Small intestine (tissue), 7 donors: ENCODE data around the gene TMTC3. TPM values are rescaled to one million over a fixed set of nuclear protein-coding genes. Genes with fewer than 3 reads are reported as not detected.

ENCODE experiments used
- DNase-seq, 2 donors: peaks; one replicate each; pipeline versions ENCODE4 v3.0.0 to v3.0.0-alpha.2; 2013
- FAIRE-seq: peaks from 2 replicates; lab custom pipeline; 2012; peaks lifted over from hg19 to GRCh38; lab: Jason Lieb, UNC
- H3K27ac ChIP-seq, 3 donors: one replicate each; pipeline ENCODE4 v1.5.1; 2013; ENCODE audit warnings: low read length in 2 of 3, mild to moderate bottlenecking in 2 of 3, control low read depth in 1 of 3, inconsistent platforms in 1 of 3, low read depth in 1 of 3, moderate library complexity in 1 of 3
- H3K27me3 ChIP-seq, 3 donors: one replicate each; pipeline ENCODE4 v1.6.1; 2013; ENCODE audit warnings: low read length in 3 of 3, inconsistent platforms in 1 of 3; ENCODE audit not compliant: control insufficient read depth in 3 of 3, insufficient read depth in 3 of 3
- H3K36me3 ChIP-seq, 3 donors: one replicate each; pipeline ENCODE4 v1.6.1; 2013; ENCODE audit warnings: low read length in 3 of 3, inconsistent platforms in 1 of 3, low read depth in 1 of 3, mild to moderate bottlenecking in 1 of 3, moderate library complexity in 1 of 3; ENCODE audit not compliant: control insufficient read depth in 3 of 3, insufficient read depth in 2 of 3
- H3K4me1 ChIP-seq, 3 donors: one replicate each; pipeline ENCODE4 v1.6.1; 2013; ENCODE audit warnings: low read length in 2 of 3, inconsistent platforms in 1 of 3, low read depth in 1 of 3, mild to moderate bottlenecking in 1 of 3, moderate library complexity in 1 of 3; ENCODE audit not compliant: control insufficient read depth in 3 of 3, insufficient read depth in 2 of 3
- H3K4me3 ChIP-seq, 3 donors: one replicate each; pipeline ENCODE4 v1.5.1; 2013; ENCODE audit warnings: low read length in 3 of 3, control low read depth in 1 of 3, inconsistent platforms in 1 of 3, low read depth in 1 of 3, mild to moderate bottlenecking in 1 of 3, moderate library complexity in 1 of 3
- H3K9me3 ChIP-seq, 2 donors: one replicate each; pipeline ENCODE4 v1.6.1; 2013; ENCODE audit warnings: low read depth in 1 of 2, low read length in 1 of 2; ENCODE audit not compliant: control insufficient read depth in 2 of 2, insufficient read depth in 1 of 2
- WGBS, 3 donors: extraction: QIAGEN DNeasy Blood & Tissue Kit; methylation state at CpG; one replicate each; pipeline ENCODE4 v1.1.7; 2013; 5-methylcytosine and 5-hydroxymethylcytosine counted together
- polyA plus RNA-seq, 4 donors: library from polyadenylated mRNA; stranded (reverse) in 3 of 4; unstranded in 1 of 4; fragments of 200-250 nt in 3 of 4; fragments of 120-200 nt in 1 of 4; gene quantifications; one replicate each; pipeline versions ENCODE4 v1.2.1 to v1.2.3, GENCODE V29; 2013
- donor health status: healthy with polysubstance abuse.
- donor health status: control.
- donor health status: control.
- donor health status: Bipolar disorder and iron deficiency.
- donor health status: healthy.

TMTC3 gene
- polyA plus RNA-seq, 4 donors, result 1.9 to 15.1 (median 3.3) TPM

DNA sequence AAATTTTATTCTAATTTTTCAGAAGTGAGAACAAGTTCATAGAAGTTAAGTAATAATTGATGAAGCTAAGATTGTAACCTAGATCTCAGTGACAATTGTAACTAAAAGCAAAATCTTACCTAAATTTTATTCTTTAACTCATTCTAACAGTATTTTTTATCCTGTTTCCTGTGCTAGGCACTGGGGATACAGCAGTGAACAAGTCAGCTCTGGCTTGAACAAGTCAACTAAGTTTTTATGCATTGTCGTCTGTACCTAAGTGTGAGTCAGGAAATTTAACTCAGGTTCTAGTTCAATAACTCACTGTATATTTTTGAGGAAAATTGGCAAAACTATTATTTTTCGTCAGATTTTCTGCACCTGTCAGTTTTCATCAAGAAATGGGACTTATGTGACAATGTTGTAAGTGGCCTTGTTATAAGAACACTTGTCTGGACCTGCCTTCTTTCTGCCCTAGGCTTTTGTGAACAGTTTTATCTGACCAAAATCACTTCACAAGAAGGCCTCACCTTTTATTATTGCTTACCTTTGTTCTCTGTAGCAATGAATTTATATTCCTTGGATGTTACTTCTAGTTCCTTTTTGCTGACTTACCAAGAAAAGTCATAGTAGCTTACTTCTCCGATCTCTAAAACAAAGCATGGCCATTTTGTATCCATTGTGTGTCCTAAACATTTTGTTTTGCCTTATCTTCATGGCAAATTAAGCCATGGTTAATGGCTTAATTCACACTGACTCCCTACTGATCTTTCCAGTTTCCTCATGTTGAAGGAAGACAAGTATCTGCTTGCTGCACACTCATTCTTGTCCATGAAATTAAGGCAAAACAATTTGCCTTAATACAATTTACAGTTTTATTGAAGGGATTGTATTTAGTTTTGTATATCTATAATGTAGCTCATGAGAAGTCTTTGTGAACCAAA, 2.7 kb downstream of the TMTC3 start:
- H3K4me1 ChIP-seq, result peaks cover 2 to 25% (median 6%) of the 10 kb centered on the region in 3 donors
- peak overlapping the region in 2 of 3 donors; percentile 51 to 60 for H3K27ac ChIP-seq
- no peak overlapping the region for H3K4me3 ChIP-seq
- H3K36me3 ChIP-seq, result peaks cover 0 to 4% (median under 1%) of the 10 kb centered on the region in 3 donors
- H3K9me3 ChIP-seq, result no peaks in the 10 kb centered on the region
- FAIRE-seq (no peak), DNase-seq (peak; percentile 54 to 67)
- WGBS, 3 donors, result 55 to 75% (median 56%) methylated on average over 3 of the region's 3 CpGs
- no peaks in the 10 kb centered on the region for H3K27me3 ChIP-seq

GRCh38 chr12:88145567-88146505, 3.7 kb downstream of the TMTC3 start:
- H3K36me3 ChIP-seq, result peaks cover 0 to 4% (median 3%) of the 10 kb centered on the region in 3 donors
- no peak for FAIRE-seq
- peak; percentile 48 for DNase-seq
- H3K27me3 ChIP-seq, result no peaks in the 10 kb centered on the region
- H3K4me1 ChIP-seq, result peaks cover 2 to 25% (median 6%) of the 10 kb centered on the region in 3 donors
- H3K4me3 ChIP-seq, result no peak overlapping the region
- whole genome bisulfite sequencing, 3 donors, result 43 to 68% (median 62%) methylated on average over 5 of the region's 5 CpGs
- no peaks in the 10 kb centered on the region for H3K9me3 ChIP-seq
- peak overlapping the region in 1 of 3 donors; percentile 51 for H3K27ac ChIP-seq

GRCh38 chr12:88150063-88150462, 8.0 kb downstream of the TMTC3 start:
- Histone ChIP-seq H3K4me1 (peaks cover 0 to 11% (median 2%) of the 10 kb centered on the region in 3 donors), H3K27me3 (no peaks in the 10 kb centered on the region), H3K9me3 (no peaks in the 10 kb centered on the region), H3K4me3 (no peak overlapping the region), H3K36me3 (peaks cover 0 to 4% (median 3%) of the 10 kb centered on the region in 3 donors), H3K27ac (no peak overlapping the region)
- DNase-seq, result no peak
- WGBS, 3 donors, result 94 to 99% (median 95%) methylated on average over 2 of the region's 2 CpGs
- no peak for FAIRE-seq

DNA sequence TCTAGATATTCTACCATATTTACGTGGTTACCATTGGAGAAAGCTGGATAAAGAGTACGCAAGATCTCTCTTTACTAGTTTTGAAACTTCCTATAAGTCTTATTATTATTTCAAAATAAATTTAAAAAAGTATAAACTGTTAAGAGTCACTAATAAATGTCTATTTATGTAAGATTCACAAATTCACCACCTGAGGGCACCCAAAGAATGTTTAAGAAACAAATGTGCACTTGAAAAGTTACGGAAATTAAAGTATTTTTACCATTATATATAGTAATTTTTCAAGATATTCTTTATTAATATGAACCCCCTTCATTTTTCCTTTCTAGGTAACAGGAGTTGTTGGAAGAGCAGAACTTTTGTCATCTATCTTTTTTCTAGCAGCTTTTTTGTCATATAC, 11.9 kb downstream of the TMTC3 start:
- WGBS, 3 donors, result 79 to 93% (median 89%) methylated on average over 3 of the region's 3 CpGs
- FAIRE-seq, result no peak
- DNase-seq, result peak in 1 of 2 donors; percentile 29

GRCh38 chr12:88156075-88156654, 14.1 kb downstream of the TMTC3 start:
- no peak for DNase-seq
- 93 to 100% (median 94%) methylated on average over 1 of the region's 1 CpG for whole genome bisulfite sequencing, 3 donors

More for the DNA sequence above, 11.9 kb downstream of the TMTC3 start:
- no peak overlapping the region for H3K4me3 ChIP-seq
- H3K36me3 ChIP-seq, result peaks cover 0 to 9% (median 3%) of the 10 kb centered on the region in 3 donors
- H3K27ac ChIP-seq, result no peak overlapping the region
- H3K9me3 ChIP-seq, result no peaks in the 10 kb centered on the region
- no peaks in the 10 kb centered on the region for H3K27me3 ChIP-seq
- H3K4me1 ChIP-seq, result no peaks in the 10 kb centered on the region

GRCh38 chr12:88163371-88163770, 21.3 kb downstream of the TMTC3 start:
- FAIRE-seq (no peak), DNase-seq (no peak)
- WGBS, 3 donors, result 88 to 96% (median 94%) methylated on average over 2 of the region's 2 CpGs
- Histone ChIP-seq H3K27me3 (no peaks in the 10 kb centered on the region), H3K4me1 (peaks cover 0 to 7% (median 0%) of the 10 kb centered on the region in 3 donors), H3K9me3 (no peaks in the 10 kb centered on the region), H3K27ac (no peak overlapping the region), H3K36me3 (peaks cover 0 to 11% (median 0%) of the 10 kb centered on the region in 3 donors), H3K4me3 (no peak overlapping the region)

More at GRCh38 chr12:88156075-88156654, 14.1 kb downstream of the TMTC3 start:
- no peak overlapping the region for H3K4me3 ChIP-seq
- no peaks in the 10 kb centered on the region for H3K4me1 ChIP-seq
- H3K9me3 ChIP-seq, result no peaks in the 10 kb centered on the region
- peaks cover 0 to 6% (median 0%) of the 10 kb centered on the region in 3 donors for H3K36me3 ChIP-seq
- H3K27me3 ChIP-seq, result no peaks in the 10 kb centered on the region
- no peak for FAIRE-seq
- H3K27ac ChIP-seq, result no peak overlapping the region

- Histone ChIP-seq H3K36me3 (peaks cover 0 to 11% (median 3%) of the 10 kb centered on the region in 3 donors), H3K9me3 (no peaks in the 10 kb centered on the region), H3K27ac (no peak overlapping the region), H3K27me3 (no peaks in the 10 kb centered on the region), H3K4me3 (no peak overlapping the region), H3K4me1 (peaks cover 0 to 7% (median 0%) of the 10 kb centered on the region in 3 donors)
- WGBS, 3 donors, result 85 to 91% (median 85%) methylated on average over 1 of the region's 1 CpG
- FAIRE-seq, result no peak
- DNase-seq, result no peak
Measured at GRCh38 chr12:88166179-88166578, 24.1 kb downstream of the TMTC3 start.
